BE2C (cell line): ENCODE data around the gene PNKP.

ENCODE experiments used
- DNase-seq: peaks from one replicate; pipeline ENCODE4 v3.0.0-alpha.2; 2020
- H3K27me3 ChIP-seq: fragments of 250-450 bp; sonication (Bioruptor Pico); 2 replicates; pipeline ENCODE4 v1.5.1; 2020; ENCODE audit warnings: mild to moderate bottlenecking
- H3K36me3 ChIP-seq: fragments of 250-450 bp; sonication (Bioruptor Pico); 2 replicates; pipeline ENCODE4 v1.5.1; 2020; ENCODE audit warnings: mild to moderate bottlenecking
- H3K4me1 ChIP-seq: fragments of 250-450 bp; sonication (Bioruptor Pico); 2 replicates; pipeline ENCODE4 v1.5.1; 2020
- H3K4me3 ChIP-seq: 2 replicates; pipeline ENCODE4 v1.5.1; 2011; ENCODE audit warnings: low read depth, low read length
- H3K9me3 ChIP-seq: fragments of 250-450 bp; sonication (Bioruptor Pico); 2 replicates; pipeline ENCODE4 v1.5.1; 2020
- TF ChIP-seq, protein P1 (sequence below): IDR thresholded peaks from 2 replicates; pipeline ENCODE4 v1.5.1; 2012; ENCODE audit warnings: mild to moderate bottlenecking, low read depth, low read length

The PNKP gene

GRCh38 chr19:49840736-49841249 is 26.6 kb downstream of the PNKP start:
- Histone ChIP-seq H3K9me3 (no peaks in the 10 kb centered on the region), H3K27me3 (no peaks in the 10 kb centered on the region), H3K4me1 (no peaks in the 10 kb centered on the region), H3K4me3 (no peak overlapping the region), H3K36me3 (peaks cover 23% of the 10 kb centered on the region)
- TF ChIP-seq, protein P1, sequence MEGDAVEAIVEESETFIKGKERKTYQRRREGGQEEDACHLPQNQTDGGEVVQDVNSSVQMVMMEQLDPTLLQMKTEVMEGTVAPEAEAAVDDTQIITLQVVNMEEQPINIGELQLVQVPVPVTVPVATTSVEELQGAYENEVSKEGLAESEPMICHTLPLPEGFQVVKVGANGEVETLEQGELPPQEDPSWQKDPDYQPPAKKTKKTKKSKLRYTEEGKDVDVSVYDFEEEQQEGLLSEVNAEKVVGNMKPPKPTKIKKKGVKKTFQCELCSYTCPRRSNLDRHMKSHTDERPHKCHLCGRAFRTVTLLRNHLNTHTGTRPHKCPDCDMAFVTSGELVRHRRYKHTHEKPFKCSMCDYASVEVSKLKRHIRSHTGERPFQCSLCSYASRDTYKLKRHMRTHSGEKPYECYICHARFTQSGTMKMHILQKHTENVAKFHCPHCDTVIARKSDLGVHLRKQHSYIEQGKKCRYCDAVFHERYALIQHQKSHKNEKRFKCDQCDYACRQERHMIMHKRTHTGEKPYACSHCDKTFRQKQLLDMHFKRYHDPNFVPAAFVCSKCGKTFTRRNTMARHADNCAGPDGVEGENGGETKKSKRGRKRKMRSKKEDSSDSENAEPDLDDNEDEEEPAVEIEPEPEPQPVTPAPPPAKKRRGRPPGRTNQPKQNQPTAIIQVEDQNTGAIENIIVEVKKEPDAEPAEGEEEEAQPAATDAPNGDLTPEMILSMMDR: no peak
- no peak for DNase-seq

DNA sequence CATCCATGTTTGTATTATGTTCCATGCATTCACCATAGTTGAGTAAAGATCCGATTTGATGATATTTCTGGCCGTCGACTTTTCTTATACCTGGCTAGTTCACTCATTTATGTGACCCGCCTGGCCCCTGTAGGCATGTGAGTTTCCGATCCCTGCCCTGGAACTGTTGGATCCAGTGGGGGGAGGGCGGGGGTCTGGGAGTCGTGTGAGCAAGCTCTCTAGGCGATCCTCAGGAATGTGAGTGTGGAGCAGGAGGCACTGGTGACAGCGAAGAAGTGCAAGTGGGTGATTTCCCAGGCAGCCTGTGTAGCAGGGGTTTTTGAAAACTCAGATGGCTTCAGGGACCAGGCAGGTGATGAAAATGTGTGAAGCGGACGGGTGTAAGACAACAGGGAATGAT is 27.1 kb downstream of the PNKP start:
- Histone ChIP-seq H3K4me3 (no peak overlapping the region), H3K27me3 (no peaks in the 10 kb centered on the region), H3K9me3 (no peaks in the 10 kb centered on the region), H3K36me3 (peaks cover 24% of the 10 kb centered on the region), H3K4me1 (no peaks in the 10 kb centered on the region)
- no peak for DNase-seq
- TF ChIP-seq, protein P1: no peak

GRCh38 chr19:49839713-49840112 is 27.7 kb downstream of the PNKP start:
- Histone ChIP-seq H3K4me3 (no peak overlapping the region), H3K9me3 (no peaks in the 10 kb centered on the region), H3K36me3 (peaks cover 30% of the 10 kb centered on the region), H3K4me1 (no peaks in the 10 kb centered on the region), H3K27me3 (no peaks in the 10 kb centered on the region)
- no peak for DNase-seq
- TF ChIP-seq, protein P1: no peak

DNA sequence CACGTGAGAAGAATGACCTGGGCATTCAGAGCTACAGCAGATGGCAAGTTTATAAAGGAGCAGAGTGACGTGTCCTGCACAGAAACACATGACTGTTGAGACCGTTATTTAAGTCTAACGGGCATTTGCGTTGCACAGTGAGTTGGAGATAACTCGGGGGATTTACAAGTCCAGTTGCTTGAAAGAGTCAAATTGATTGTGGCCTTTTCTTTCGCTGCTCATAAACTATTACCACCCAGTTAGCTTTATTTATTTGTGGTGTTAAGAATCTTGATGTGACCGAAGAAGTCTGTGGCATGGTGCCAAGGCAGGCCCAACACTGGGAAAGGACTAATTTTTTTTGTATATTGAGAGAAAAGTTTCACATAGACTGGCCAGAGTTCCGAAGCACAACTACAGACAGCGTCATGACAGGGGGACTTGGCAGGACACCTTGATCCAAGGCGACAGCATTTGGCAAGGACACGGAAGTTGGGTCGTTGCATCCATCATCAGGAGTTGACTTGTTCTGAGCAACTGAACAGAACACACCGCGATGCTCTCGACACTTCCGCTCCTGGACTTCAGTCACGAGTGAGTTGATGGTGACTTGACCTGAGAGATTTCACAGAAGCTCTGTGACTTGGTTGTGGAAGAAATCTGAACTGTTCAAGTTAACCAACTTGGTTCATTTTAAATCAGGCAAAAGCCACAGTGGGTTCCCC is 28.3 kb downstream of the PNKP start:
- peaks cover 30% of the 10 kb centered on the region for H3K36me3 ChIP-seq
- no peaks in the 10 kb centered on the region for H3K9me3 ChIP-seq
- DNase-seq: no peak
- TF ChIP-seq, protein P1: no peak
- H3K27me3 ChIP-seq: no peaks in the 10 kb centered on the region
- no peak overlapping the region for H3K4me3 ChIP-seq
- no peaks in the 10 kb centered on the region for H3K4me1 ChIP-seq

DNA sequence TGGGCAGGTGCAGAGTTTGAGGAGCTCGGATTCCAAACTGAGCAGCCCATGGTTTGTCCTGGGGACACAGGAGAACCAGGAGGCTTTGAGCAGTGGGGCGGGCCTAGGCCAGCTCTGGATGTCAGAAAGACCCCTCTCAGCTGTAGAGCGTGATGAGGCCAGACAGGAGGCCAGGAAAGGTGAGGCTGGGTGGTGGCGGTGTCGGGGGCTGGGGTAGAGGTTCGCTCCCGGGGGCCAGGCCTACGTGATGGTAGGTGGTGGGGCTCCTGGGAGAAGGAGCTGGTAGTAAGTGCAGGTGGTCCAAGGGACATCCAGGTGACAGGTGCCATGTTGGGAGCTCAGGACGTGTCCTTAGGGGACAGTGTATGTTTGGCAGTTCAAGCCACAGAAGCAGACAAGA is 30.0 kb downstream of the PNKP start:
- no peak overlapping the region for H3K4me3 ChIP-seq
- no peak for DNase-seq
- H3K9me3 ChIP-seq: no peaks in the 10 kb centered on the region
- H3K4me1 ChIP-seq: no peaks in the 10 kb centered on the region
- no peaks in the 10 kb centered on the region for H3K27me3 ChIP-seq
- peaks cover 42% of the 10 kb centered on the region for H3K36me3 ChIP-seq
- TF ChIP-seq, protein P1: no peak

GRCh38 chr19:49837009-49837310 is 30.4 kb downstream of the PNKP start:
- TF ChIP-seq, protein P1: no peak
- no peaks in the 10 kb centered on the region for H3K9me3 ChIP-seq
- H3K4me1 ChIP-seq: no peaks in the 10 kb centered on the region
- DNase-seq: no peak
- no peak overlapping the region for H3K4me3 ChIP-seq
- no peaks in the 10 kb centered on the region for H3K27me3 ChIP-seq
- H3K36me3 ChIP-seq: peaks cover 46% of the 10 kb centered on the region
